ENCODE measurements around the gene HOXD10.

DNA sequence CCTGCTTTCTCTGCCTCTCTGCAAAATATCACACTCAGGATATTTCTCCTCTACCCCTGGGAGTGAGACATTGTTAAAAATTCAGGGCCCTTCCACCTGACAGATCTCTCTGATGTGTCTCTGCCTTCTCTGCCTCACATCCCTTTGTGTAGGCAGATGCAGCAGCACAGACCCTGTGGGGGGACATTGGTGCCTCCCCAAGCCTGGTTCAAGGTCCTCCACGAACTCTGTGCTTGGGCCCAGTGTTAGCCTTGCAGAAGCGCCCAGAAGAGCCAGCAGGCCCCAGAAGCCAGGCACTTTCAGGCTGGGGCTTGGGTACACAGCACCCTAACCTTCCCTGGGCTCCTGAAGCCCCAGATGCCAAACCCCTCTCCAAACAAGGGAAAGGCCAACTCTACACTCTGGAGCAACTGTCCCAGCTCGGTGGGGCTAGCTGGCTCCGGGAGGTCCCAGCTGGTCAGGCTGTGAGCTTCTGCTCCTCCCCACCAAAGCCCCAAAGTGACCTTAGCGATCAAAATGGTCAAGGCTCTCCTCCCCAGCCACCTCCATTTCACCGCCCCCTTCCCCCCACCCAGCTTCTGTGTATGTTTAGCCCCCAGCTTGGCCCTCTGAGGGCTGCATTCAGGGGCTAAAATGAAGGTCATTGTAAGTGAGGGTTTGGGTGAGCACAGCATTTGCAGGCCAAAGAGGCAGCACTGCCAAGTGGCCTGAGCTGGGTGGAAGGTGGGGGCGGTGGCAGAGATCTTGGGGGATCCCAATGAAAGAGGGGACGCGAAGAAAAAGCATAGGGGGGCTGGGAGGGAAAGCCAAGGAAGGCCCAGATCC lies 8.6 kb downstream of the HOXD10 start:
- TF ChIP-seq GATA2 (IDR thresholded peaks at IDR 0.05; ENCODE audit: low read depth, low read length) (no peak), GATA3 (IDR thresholded peaks at IDR 0.05; ENCODE audit: low read depth, low read length) (no peak)

All from SH-SY5Y (cell line).